Liver (tissue), 9 donors: ENCODE measurements around the gene DSCAM. TPM values are rescaled to one million over a fixed set of nuclear protein-coding genes. Genes with fewer than 3 reads are reported as not detected.

Experiments
- DNase-seq: peaks from one replicate; pipeline ENCODE4 v3.0.0-alpha.2; 2017; ENCODE audit warnings: low spot score
- H3K27ac ChIP-seq, 2 donors: one replicate each; pipeline ENCODE4 v1.7.0; 2013; ENCODE audit warnings: inconsistent platforms in 2 of 2, low read length in 2 of 2, control low read depth in 1 of 2, low read depth in 1 of 2, mild to moderate bottlenecking in 1 of 2
- H3K27me3 ChIP-seq, 4 donors: one replicate each; pipeline versions ENCODE4 v1.6.1 to v1.7.0; 2013; ENCODE audit warnings: low read length in 3 of 4, inconsistent platforms in 1 of 4, mild to moderate bottlenecking in 1 of 4, moderate library complexity in 1 of 4; ENCODE audit not compliant: control insufficient read depth in 4 of 4, insufficient read depth in 4 of 4
- H3K36me3 ChIP-seq, 4 donors: one replicate each; pipeline versions ENCODE4 v1.6.1 to v1.7.0; 2013; ENCODE audit warnings: low read length in 3 of 4, mild to moderate bottlenecking in 3 of 4, low read depth in 1 of 4, moderate library complexity in 1 of 4; ENCODE audit not compliant: control insufficient read depth in 4 of 4, insufficient read depth in 3 of 4
- H3K4me1 ChIP-seq, 4 donors: one replicate each; pipeline versions ENCODE4 v1.6.1 to v1.7.0; 2013; ENCODE audit warnings: low read length in 3 of 4, mild to moderate bottlenecking in 3 of 4, moderate library complexity in 1 of 4; ENCODE audit not compliant: control insufficient read depth in 4 of 4, insufficient read depth in 4 of 4
- H3K4me3 ChIP-seq, 3 donors: one replicate each; pipeline versions ENCODE4 v1.6.1 to v1.7.0; 2013; ENCODE audit warnings: low read length in 3 of 3, control low read depth in 1 of 3, low read depth in 1 of 3, mild to moderate bottlenecking in 1 of 3
- H3K9ac ChIP-seq, 2 donors: one replicate each; pipeline ENCODE4 v1.7.0; 2013; ENCODE audit warnings: low read length in 2 of 2, mild to moderate bottlenecking in 2 of 2, moderate library complexity in 2 of 2, control low read depth in 1 of 2, low read depth in 1 of 2
- H3K9me3 ChIP-seq, 4 donors: one replicate each; pipeline versions ENCODE4 v1.6.1 to v1.7.0; 2013; ENCODE audit warnings: low read length in 3 of 4; ENCODE audit not compliant: control insufficient read depth in 4 of 4
- EGR1 ChIP-seq, 2 donors: IDR thresholded peaks; 2 replicates each; pipeline ENCODE4 v1.6.1; 2016 to 2018; ENCODE audit warnings: antibody characterized with exemption in 2 of 2, low read depth in 2 of 2
- FOXA2 ChIP-seq: IDR thresholded peaks from 2 replicates; pipeline ENCODE4 v1.6.1; 2016; ENCODE audit warnings: antibody characterized with exemption
- HNF4A ChIP-seq, 2 donors: conservative IDR thresholded peaks; 2 replicates each; pipeline ENCODE4 v1.6.1; 2016; ENCODE audit warnings: antibody characterized with exemption in 2 of 2, mild to moderate bottlenecking in 2 of 2
- JUND ChIP-seq, 2 donors: IDR thresholded peaks; 2 replicates each; pipeline ENCODE4 v1.6.1; 2016; ENCODE audit warnings: antibody characterized with exemption in 2 of 2
- NR2F2 ChIP-seq: IDR thresholded peaks from 2 replicates; pipeline ENCODE4 v1.6.1; 2016; ENCODE audit warnings: antibody characterized with exemption
- RXRA ChIP-seq, 2 donors: IDR thresholded peaks; 2 replicates each; pipeline ENCODE4 v1.6.1; 2017 to 2018; ENCODE audit warnings: antibody characterized with exemption in 2 of 2, mild to moderate bottlenecking in 1 of 2
- SP1 ChIP-seq: IDR thresholded peaks from 2 replicates; pipeline ENCODE4 v1.6.1; 2018; ENCODE audit warnings: antibody characterized with exemption, mild to moderate bottlenecking
- WGBS: extraction: QIAGEN DNeasy Blood & Tissue Kit; methylation state at CpG from one replicate; pipeline ENCODE4 v1.1.7; 2013; 5-methylcytosine and 5-hydroxymethylcytosine counted together
- polyA plus RNA-seq, 2 donors: library from polyadenylated mRNA; stranded (reverse) in 1 of 2; unstranded in 1 of 2; fragments of 200-250 nt in 1 of 2; fragments of >200 nt in 1 of 2; fragmentation: Nextera tagmentation in 1 of 2; extraction: Ambion mirVana in 1 of 2; gene quantifications; one replicate each; pipeline versions ENCODE4 v1.2.1 to v1.2.3, GENCODE V29; 2013 to 2015
- total RNA-seq, 2 donors: library from RNA; depleted of rRNA; stranded (reverse); fragments of >200 nt; gene quantifications; one replicate each; pipeline ENCODE4 v1.2.3, GENCODE V29; 2014
- TF ChIP-seq, protein P1 (sequence below): fragments of 150-350 bp; IDR thresholded peaks from 2 replicates; pipeline ENCODE4 v1.5.1; 2017; ENCODE audit warnings: improper control_type of control experiment, low read depth, low read length; ENCODE audit not compliant: missing input control
- TF ChIP-seq, protein P2 (sequence below): IDR thresholded peaks from 2 replicates; pipeline ENCODE4 v1.6.1; 2016; ENCODE audit warnings: antibody characterized with exemption
- TF ChIP-seq, protein P3 (sequence below): IDR thresholded peaks from 2 replicates; pipeline ENCODE4 v1.6.1; 2016; ENCODE audit warnings: antibody characterized with exemption, mild to moderate bottlenecking
- TF ChIP-seq, protein P4 (sequence below): IDR thresholded peaks from 2 replicates; pipeline ENCODE4 v1.6.1; 2016; ENCODE audit warnings: antibody characterized with exemption
- TF ChIP-seq, protein P5 (sequence below): IDR thresholded peaks from 2 replicates; pipeline ENCODE4 v1.6.1; 2016; ENCODE audit warnings: antibody characterized with exemption
- donor health status: healthy.
- donor health status: healthy.
- donor health status: healthy.
- donor health status: healthy.
- donor health status: healthy.

Gene DSCAM
- total and polyA plus RNA-seq, 4 donors: 0.02 to 0.23 (median 0.10) TPM

DNA sequence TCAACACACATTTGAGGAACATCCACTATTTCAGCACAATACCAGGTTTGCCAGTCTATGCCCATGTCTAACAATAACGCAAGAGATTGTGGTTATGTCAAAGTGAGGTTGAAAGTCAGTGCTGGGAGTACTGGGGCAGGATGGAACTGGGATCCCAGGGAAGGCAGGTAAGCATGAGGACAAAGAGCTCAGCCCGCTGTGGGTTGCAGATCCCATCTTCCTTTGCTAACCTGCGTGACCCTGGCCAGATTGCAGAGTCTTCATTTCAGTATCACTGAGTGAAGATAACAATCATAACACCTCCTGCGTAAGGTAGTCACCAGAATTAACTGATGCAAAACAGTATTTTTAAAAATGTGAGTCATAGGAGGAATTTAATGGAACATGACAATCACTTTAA is 729.7 kb downstream of the DSCAM start (continued):
- TF ChIP-seq, protein P1, sequence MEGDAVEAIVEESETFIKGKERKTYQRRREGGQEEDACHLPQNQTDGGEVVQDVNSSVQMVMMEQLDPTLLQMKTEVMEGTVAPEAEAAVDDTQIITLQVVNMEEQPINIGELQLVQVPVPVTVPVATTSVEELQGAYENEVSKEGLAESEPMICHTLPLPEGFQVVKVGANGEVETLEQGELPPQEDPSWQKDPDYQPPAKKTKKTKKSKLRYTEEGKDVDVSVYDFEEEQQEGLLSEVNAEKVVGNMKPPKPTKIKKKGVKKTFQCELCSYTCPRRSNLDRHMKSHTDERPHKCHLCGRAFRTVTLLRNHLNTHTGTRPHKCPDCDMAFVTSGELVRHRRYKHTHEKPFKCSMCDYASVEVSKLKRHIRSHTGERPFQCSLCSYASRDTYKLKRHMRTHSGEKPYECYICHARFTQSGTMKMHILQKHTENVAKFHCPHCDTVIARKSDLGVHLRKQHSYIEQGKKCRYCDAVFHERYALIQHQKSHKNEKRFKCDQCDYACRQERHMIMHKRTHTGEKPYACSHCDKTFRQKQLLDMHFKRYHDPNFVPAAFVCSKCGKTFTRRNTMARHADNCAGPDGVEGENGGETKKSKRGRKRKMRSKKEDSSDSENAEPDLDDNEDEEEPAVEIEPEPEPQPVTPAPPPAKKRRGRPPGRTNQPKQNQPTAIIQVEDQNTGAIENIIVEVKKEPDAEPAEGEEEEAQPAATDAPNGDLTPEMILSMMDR: no peak
- no peak for TF ChIP-seq NR2F2
- TF ChIP-seq, protein P2, sequence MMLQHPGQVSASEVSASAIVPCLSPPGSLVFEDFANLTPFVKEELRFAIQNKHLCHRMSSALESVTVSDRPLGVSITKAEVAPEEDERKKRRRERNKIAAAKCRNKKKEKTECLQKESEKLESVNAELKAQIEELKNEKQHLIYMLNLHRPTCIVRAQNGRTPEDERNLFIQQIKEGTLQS: no peak

DNA sequence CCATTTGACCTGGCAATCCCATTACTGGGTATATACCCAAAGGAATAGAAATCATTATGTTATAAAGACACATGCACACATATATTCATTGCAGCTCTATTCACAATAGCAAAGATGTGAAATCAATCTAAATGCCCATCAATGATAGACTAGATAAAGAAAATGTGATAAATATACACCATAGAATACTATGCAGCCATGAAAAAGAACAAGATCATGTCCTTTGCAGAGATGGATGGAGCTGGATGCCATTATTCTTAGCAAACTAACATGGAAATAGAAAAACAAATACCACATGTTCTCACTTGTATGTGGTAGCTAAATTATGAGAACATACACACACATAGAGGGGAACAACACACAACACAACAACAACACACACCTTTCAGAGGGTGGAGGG is 731.2 kb downstream of the DSCAM start:
- Histone ChIP-seq H3K36me3 (no peaks in the 10 kb centered on the region), H3K9me3 (no peaks in the 10 kb centered on the region), H3K4me1 (no peaks in the 10 kb centered on the region), H3K9ac (no peak overlapping the region), H3K4me3 (no peak overlapping the region), H3K27me3 (no peaks in the 10 kb centered on the region), H3K27ac (no peak overlapping the region)
- DNase-seq: no peak
- TF ChIP-seq, protein P3, sequence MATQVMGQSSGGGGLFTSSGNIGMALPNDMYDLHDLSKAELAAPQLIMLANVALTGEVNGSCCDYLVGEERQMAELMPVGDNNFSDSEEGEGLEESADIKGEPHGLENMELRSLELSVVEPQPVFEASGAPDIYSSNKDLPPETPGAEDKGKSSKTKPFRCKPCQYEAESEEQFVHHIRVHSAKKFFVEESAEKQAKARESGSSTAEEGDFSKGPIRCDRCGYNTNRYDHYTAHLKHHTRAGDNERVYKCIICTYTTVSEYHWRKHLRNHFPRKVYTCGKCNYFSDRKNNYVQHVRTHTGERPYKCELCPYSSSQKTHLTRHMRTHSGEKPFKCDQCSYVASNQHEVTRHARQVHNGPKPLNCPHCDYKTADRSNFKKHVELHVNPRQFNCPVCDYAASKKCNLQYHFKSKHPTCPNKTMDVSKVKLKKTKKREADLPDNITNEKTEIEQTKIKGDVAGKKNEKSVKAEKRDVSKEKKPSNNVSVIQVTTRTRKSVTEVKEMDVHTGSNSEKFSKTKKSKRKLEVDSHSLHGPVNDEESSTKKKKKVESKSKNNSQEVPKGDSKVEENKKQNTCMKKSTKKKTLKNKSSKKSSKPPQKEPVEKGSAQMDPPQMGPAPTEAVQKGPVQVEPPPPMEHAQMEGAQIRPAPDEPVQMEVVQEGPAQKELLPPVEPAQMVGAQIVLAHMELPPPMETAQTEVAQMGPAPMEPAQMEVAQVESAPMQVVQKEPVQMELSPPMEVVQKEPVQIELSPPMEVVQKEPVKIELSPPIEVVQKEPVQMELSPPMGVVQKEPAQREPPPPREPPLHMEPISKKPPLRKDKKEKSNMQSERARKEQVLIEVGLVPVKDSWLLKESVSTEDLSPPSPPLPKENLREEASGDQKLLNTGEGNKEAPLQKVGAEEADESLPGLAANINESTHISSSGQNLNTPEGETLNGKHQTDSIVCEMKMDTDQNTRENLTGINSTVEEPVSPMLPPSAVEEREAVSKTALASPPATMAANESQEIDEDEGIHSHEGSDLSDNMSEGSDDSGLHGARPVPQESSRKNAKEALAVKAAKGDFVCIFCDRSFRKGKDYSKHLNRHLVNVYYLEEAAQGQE: no peak
- TF ChIP-seq, protein P2: no peak
- TF ChIP-seq EGR1 (IDR thresholded peaks at IDR 0.05; ENCODE audit: low read depth in 2 of 2): no peak

DNA sequence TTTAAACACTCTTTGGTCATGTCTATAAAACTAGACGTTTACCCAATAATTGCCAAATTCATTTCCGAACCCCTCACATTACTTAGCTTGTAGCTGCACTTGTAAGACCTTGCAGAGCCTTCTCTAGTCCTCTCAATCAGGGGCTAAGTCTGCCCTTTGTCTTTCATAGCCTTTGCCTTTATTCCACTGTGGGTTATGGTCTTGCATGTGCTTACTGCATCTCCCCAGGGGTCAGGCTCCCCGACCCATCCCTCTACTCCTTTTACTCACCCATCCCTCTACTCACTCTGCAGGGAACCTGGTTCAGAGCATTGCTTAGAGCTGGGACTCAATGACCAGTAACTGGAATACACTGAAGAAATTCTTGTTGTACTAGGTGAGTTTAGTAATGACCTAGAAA is 744.3 kb downstream of the DSCAM start:
- H3K27ac ChIP-seq: no peak overlapping the region
- no peak for DNase-seq
- H3K4me3 ChIP-seq: no peak overlapping the region
- no peaks in the 10 kb centered on the region for H3K27me3 ChIP-seq
- H3K36me3 ChIP-seq: no peaks in the 10 kb centered on the region
- no peak overlapping the region for H3K9ac ChIP-seq
- H3K9me3 ChIP-seq: no peaks in the 10 kb centered on the region
- TF ChIP-seq, protein P4, sequence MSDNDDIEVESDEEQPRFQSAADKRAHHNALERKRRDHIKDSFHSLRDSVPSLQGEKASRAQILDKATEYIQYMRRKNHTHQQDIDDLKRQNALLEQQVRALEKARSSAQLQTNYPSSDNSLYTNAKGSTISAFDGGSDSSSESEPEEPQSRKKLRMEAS: no peak
- TF ChIP-seq, protein P5, sequence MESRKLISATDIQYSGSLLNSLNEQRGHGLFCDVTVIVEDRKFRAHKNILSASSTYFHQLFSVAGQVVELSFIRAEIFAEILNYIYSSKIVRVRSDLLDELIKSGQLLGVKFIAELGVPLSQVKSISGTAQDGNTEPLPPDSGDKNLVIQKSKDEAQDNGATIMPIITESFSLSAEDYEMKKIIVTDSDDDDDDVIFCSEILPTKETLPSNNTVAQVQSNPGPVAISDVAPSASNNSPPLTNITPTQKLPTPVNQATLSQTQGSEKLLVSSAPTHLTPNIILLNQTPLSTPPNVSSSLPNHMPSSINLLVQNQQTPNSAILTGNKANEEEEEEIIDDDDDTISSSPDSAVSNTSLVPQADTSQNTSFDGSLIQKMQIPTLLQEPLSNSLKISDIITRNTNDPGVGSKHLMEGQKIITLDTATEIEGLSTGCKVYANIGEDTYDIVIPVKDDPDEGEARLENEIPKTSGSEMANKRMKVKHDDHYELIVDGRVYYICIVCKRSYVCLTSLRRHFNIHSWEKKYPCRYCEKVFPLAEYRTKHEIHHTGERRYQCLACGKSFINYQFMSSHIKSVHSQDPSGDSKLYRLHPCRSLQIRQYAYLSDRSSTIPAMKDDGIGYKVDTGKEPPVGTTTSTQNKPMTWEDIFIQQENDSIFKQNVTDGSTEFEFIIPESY: no peak
- TF ChIP-seq FOXA2 (no peak), HNF4A (conservative IDR thresholded peaks at IDR 0.05) (no peak), EGR1 (IDR thresholded peaks at IDR 0.05; ENCODE audit: low read depth in 2 of 2) (no peak), RXRA (IDR thresholded peaks at IDR 0.05) (no peak), JUND (IDR thresholded peaks at IDR 0.05) (no peak), SP1 (no peak)
- TF ChIP-seq, protein P2: no peak
- TF ChIP-seq, protein P1: no peak
- TF ChIP-seq, protein P3: no peak
- 61% methylated on average over 3 of the region's 3 CpGs for WGBS
- no peaks in the 10 kb centered on the region for H3K4me1 ChIP-seq
